ENCODE results near the gene CTNNBL1.
"Not testable (repeated sequence)": the region's sequence is repeated elsewhere in the genome, so short reads cannot be mapped to it uniquely, and the experiment has no call there.

CTNNBL1 gene

GRCh38 chr20:37693635-37694626, at the start of gene CTNNBL1:
Gene CTNNBL1 (plus strand): TSS chr20:37694030. CDS start chr20:37694123, 93 bp downstream.
- DNase-seq = peak; percentile 95

- DNase-seq = no peak
Observed at GRCh38 chr20:37644605-37645004, 49.2 kb upstream of the CTNNBL1 start.

- DNase-seq = no peak
Observed at GRCh38 chr20:37647946-37648345, 45.9 kb upstream of the CTNNBL1 start.

- no peak for DNase-seq
Observed at GRCh38 chr20:37649017-37649416, 44.8 kb upstream of the CTNNBL1 start.

- DNase-seq = no peak
Observed at GRCh38 chr20:37649676-37650370, 44.0 kb upstream of the CTNNBL1 start.

- DNase-seq = no peak
Observed at GRCh38 chr20:37650661-37651060, 43.2 kb upstream of the CTNNBL1 start.

GRCh38 chr20:37651932-37652331, 41.9 kb upstream of the CTNNBL1 start:
- peak; percentile 25 for DNase-seq

GRCh38 chr20:37656945-37657344, 36.9 kb upstream of the CTNNBL1 start:
- DNase-seq = no peak

GRCh38 chr20:37657924-37658804, 35.7 kb upstream of the CTNNBL1 start:
- DNase-seq = no peak

GRCh38 chr20:37661519-37661918, 32.3 kb upstream of the CTNNBL1 start:
- no peak for DNase-seq

GRCh38 chr20:37662308-37662707, 31.5 kb upstream of the CTNNBL1 start:
- DNase-seq = no peak

GRCh38 chr20:37664595-37664994, 29.2 kb upstream of the CTNNBL1 start:
- not testable (repeated sequence) for DNase-seq

- DNase-seq = no peak
Observed at GRCh38 chr20:37668166-37668565, 25.7 kb upstream of the CTNNBL1 start.

- no peak for DNase-seq
Observed at GRCh38 chr20:37669062-37669772, 24.6 kb upstream of the CTNNBL1 start.

- no peak for DNase-seq
Observed at GRCh38 chr20:37669773-37670236, 24.0 kb upstream of the CTNNBL1 start.

GRCh38 chr20:37670351-37670791, 23.5 kb upstream of the CTNNBL1 start:
- no peak for DNase-seq

- DNase-seq = no peak
Observed at GRCh38 chr20:37672143-37672542, 21.7 kb upstream of the CTNNBL1 start.

- peak; percentile 68 for DNase-seq
Observed at GRCh38 chr20:37673444-37673843, 20.4 kb upstream of the CTNNBL1 start.

- DNase-seq = no peak
Observed at GRCh38 chr20:37676440-37676839, 17.4 kb upstream of the CTNNBL1 start.

GRCh38 chr20:37677969-37678861, 15.6 kb upstream of the CTNNBL1 start:
- no peak for DNase-seq

GRCh38 chr20:37679751-37680150, 14.1 kb upstream of the CTNNBL1 start:
- not testable (repeated sequence) for DNase-seq

Measured in NCI-H1105 (cell line).